ENCODE results near the gene KRT71. TPM values are rescaled to one million over a fixed set of nuclear protein-coding genes. Genes with fewer than 3 reads are reported as not detected.
"Not testable (repeated sequence)": the region's sequence is repeated elsewhere in the genome, so short reads cannot be mapped to it uniquely, and the experiment has no call there.

The KRT71 gene
- total RNA-seq, 1 experiment from 2014 or later, result not detected

GRCh38 chr12:52501490-52501889 lies 51.5 kb downstream of the KRT71 start:
- Histone ChIP-seq H3K36me3 (ENCODE audit: control insufficient read depth, insufficient read depth, low read length) (no peaks in the 10 kb centered on the region), H3K27me3 (ENCODE audit: control insufficient read depth, insufficient read depth, low read length) (peaks cover 9% of the 10 kb centered on the region; the same call in 1 of the 2 replicates), H3K9me3 (ENCODE audit: control insufficient read depth, insufficient read depth, low read depth, low read length) (no peaks in the 10 kb centered on the region), H3K27ac (ENCODE audit: low read length) (no peak overlapping the region), H3K4me3 (ENCODE audit: low read depth in 2 of 2, low read length in 2 of 2) (no peak overlapping the region), H3K4me1 (ENCODE audit: control insufficient read depth, insufficient read depth, low read length) (no peaks in the 10 kb centered on the region)
- ATAC-seq (no peak), DNase-seq (ENCODE audit: low read depth, low spot score) (no peak)
- CTCF ChIA-PET, result no interaction called here
- no TSS peak for BruUV-seq (replicated peaks)
- POLR2A ChIA-PET, result no interaction called here
- in situ Hi-C loops (cut with HindIII; ENCODE audit: low pct_unique_long_range_greater_than_20kb, low sequenced_read_pairs), result no loop called here
- intact Hi-C loops (cut with micrococcal nuclease; ENCODE audit: unreplicated experiment), result no loop called here
- no peak for TF ChIP-seq CTCF (IDR thresholded peaks at IDR 0.05)
- no peak for TF ChIP-seq REST (IDR thresholded peaks at IDR 0.05; ENCODE audit: insufficient read depth in 1 of 2, low read depth in 2 of 2, low read length in 1 of 2)
- TF ChIP-seq TCF7L2 (IDR thresholded peaks at IDR 0.05; ENCODE audit: low read depth, low read length), result no peak
- TF ChIP-seq POLR2AphosphoS5 (IDR thresholded peaks at IDR 0.05; ENCODE audit: low read depth, low read length), result no peak
- no peak for TF ChIP-seq SIN3A (IDR thresholded peaks at IDR 0.05; ENCODE audit: borderline replicate concordance, insufficient read depth, low read depth, low read length)

GRCh38 chr12:52500574-52500973 lies 52.4 kb downstream of the KRT71 start:
- ATAC-seq; H3K9me3 ChIP-seq (ENCODE audit: control insufficient read depth, insufficient read depth, low read depth, low read length); H3K36me3 ChIP-seq (ENCODE audit: control insufficient read depth, insufficient read depth, low read length); POLR2A ChIA-PET; in situ Hi-C loops (cut with HindIII; ENCODE audit: low pct_unique_long_range_greater_than_20kb, low sequenced_read_pairs); H3K27ac ChIP-seq (ENCODE audit: low read length); DNase-seq (ENCODE audit: low read depth, low spot score); intact Hi-C loops (cut with micrococcal nuclease; ENCODE audit: unreplicated experiment); BruUV-seq (replicated peaks); H3K27me3 ChIP-seq (ENCODE audit: control insufficient read depth, insufficient read depth, low read length); H3K4me3 ChIP-seq (ENCODE audit: low read depth in 2 of 2, low read length in 2 of 2); H3K4me1 ChIP-seq (ENCODE audit: control insufficient read depth, insufficient read depth, low read length); CTCF ChIA-PET: not testable (repeated sequence)

- in situ Hi-C loops (cut with HindIII; ENCODE audit: low pct_unique_long_range_greater_than_20kb, low sequenced_read_pairs) (no loop called here), intact Hi-C loops (cut with micrococcal nuclease; ENCODE audit: unreplicated experiment) (no loop called here)
- no TSS peak for BruUV-seq (replicated peaks)
- Histone ChIP-seq H3K36me3 (ENCODE audit: control insufficient read depth, insufficient read depth, low read length) (no peaks in the 10 kb centered on the region), H3K27ac (ENCODE audit: low read length) (no peak overlapping the region), H3K9me3 (ENCODE audit: control insufficient read depth, insufficient read depth, low read depth, low read length) (no peaks in the 10 kb centered on the region), H3K27me3 (ENCODE audit: control insufficient read depth, insufficient read depth, low read length) (peaks cover 3% of the 10 kb centered on the region; the same call in 1 of the 2 replicates), H3K4me3 (ENCODE audit: low read depth in 2 of 2, low read length in 2 of 2) (no peak overlapping the region), H3K4me1 (ENCODE audit: control insufficient read depth, insufficient read depth, low read length) (no peaks in the 10 kb centered on the region)
- CTCF ChIA-PET, result no interaction called here
- DNase-seq (ENCODE audit: low read depth, low spot score) (no peak), ATAC-seq (no peak)
- POLR2A ChIA-PET, result no interaction called here
- TF ChIP-seq SIN3A (IDR thresholded peaks at IDR 0.05; ENCODE audit: borderline replicate concordance, insufficient read depth, low read depth, low read length), result no peak
- no peak for TF ChIP-seq CTCF (IDR thresholded peaks at IDR 0.05)
- TF ChIP-seq POLR2AphosphoS5 (IDR thresholded peaks at IDR 0.05; ENCODE audit: low read depth, low read length), result no peak
- no peak for TF ChIP-seq TCF7L2 (IDR thresholded peaks at IDR 0.05; ENCODE audit: low read depth, low read length)
- TF ChIP-seq REST (IDR thresholded peaks at IDR 0.05; ENCODE audit: insufficient read depth in 1 of 2, low read depth in 2 of 2, low read length in 1 of 2), result no peak
Measured at GRCh38 chr12:52499806-52500560, 53.0 kb downstream of the KRT71 start.

Data from Panc1 (cell line).